Epithelial cell of esophagus (primary cell): ENCODE results near the gene SCG2.

Experiments used
- DNase-seq: peaks from one replicate; pipeline ENCODE4 v3.0.0; 2010; ENCODE audit warnings: low read depth
- H3K4me3 ChIP-seq: 2 replicates; pipeline ENCODE4 v1.5.1; 2011; ENCODE audit warnings: mild to moderate bottlenecking, low read length, control low read depth
- CTCF ChIP-seq: IDR thresholded peaks from 2 replicates; pipeline ENCODE4 v1.5.1; 2011; ENCODE audit warnings: low read depth, mild to moderate bottlenecking, low read length, control low read depth, inconsistent platforms; ENCODE audit not compliant: insufficient read depth; ENCODE audit errors: missing control alignments

SCG2 gene

GRCh38 chr2:223582001-223582400 is 20.2 kb downstream of the SCG2 start:
- no peak for TF ChIP-seq CTCF
- DNase-seq, result no peak
- no peak overlapping the region for H3K4me3 ChIP-seq

DNA sequence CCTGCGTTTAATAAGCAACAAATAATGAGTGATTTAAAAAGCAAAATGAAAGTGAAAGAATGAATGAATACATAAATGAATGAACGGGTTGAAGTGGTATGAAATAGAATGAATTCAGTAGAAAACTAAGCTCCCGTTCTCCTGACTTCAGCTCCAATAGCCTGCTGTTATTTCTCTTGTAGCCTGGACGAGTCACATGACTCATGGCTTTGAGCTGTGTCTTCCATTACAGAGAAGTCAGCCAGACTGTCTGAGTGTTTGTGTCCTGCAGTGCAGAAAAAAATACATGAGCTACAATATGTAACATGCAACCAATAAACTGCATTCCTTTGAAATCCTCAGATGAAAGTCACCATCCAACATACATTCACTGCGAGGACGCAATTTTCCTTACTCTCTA is 21.2 kb downstream of the SCG2 start:
- peak; percentile 43 for DNase-seq
- no peak overlapping the region for H3K4me3 ChIP-seq
- no peak for TF ChIP-seq CTCF

DNA sequence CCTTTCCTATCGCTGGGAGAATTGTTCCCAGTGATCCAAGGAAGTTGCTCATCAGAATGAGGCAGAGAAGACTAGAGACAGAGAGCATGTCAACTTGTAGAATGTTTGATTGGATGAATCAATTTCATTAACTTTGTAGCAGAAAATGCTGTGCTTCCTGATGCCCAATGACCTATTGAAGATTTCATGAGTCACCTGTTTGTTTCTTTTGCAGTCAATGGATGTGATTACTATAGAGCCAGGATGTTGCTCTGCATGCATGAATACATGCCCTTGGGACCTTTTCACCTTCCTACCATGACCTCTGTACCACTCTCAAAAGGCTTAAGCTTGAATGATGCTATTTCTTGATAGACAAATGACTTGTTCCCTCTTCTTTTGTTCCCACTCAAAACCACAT is 23.3 kb downstream of the SCG2 start:
- no peak overlapping the region for H3K4me3 ChIP-seq
- no peak for TF ChIP-seq CTCF
- no peak for DNase-seq

DNA sequence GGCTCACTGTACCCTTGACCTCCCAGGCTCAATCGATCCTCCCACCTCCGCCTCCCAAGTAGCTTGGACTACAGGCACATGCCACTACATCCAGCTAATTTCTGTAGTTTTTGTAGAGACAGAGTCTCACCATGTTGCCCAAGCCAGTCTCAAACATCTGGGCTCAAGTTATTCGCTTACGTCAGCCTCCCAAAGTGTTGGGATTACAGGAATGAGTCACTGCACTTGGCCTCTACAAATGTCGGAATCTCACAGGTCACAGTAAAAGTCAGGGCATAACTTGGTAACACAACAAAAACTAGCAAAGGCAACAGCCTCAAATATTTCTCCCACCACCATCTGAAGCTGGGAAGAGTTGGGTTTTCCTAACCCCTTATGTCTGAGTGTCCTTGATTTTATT is 25.3 kb downstream of the SCG2 start:
- peak; percentile 80 for DNase-seq
- no peak overlapping the region for H3K4me3 ChIP-seq
- TF ChIP-seq CTCF, result no peak

DNA sequence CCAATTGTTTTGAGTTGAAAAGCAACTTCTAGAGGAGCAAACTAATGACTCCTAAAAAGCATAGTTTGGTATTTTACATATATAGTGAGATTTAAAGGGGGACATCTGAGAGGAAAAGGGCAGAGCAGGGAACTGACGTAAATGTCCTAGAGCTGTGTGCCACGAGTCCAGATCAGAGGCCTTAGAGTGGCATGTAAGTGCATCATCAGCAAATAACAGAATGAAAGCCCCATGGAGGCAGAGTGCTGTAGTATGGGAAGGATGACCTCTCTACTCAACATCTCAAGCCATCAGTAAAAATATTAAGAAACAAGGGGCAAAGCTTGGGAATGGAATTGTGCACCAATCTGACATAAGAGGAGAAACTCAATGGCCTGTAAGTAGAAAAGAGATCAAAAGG is 31.4 kb downstream of the SCG2 start:
- no peak overlapping the region for H3K4me3 ChIP-seq
- DNase-seq, result no peak
- TF ChIP-seq CTCF, result no peak

- no peak for DNase-seq
- TF ChIP-seq CTCF, result no peak
- no peak overlapping the region for H3K4me3 ChIP-seq
These were observed 35.8 kb downstream of the SCG2 start for GRCh38 chr2:223566396-223566795.

- peak; percentile 89 for DNase-seq
- TF ChIP-seq CTCF, result peak; percentile 21
- no peak overlapping the region for H3K4me3 ChIP-seq
These were observed 38.7 kb downstream of the SCG2 start for GRCh38 chr2:223563462-223563861.
